Testis (tissue), 2 donors: ENCODE measurements around the gene ZNRD2.

Experiments
- CTCF ChIP-seq, 3 experiments: fragments of 450-650 bp in 2 of 3; fragments of 200-600 bp in 1 of 3; sonication (generic) in 1 of 3; IDR thresholded peaks; one replicate each; pipeline ENCODE4 v1.5.1; 2016 to 2019; ENCODE audit warnings: antibody characterized with exemption in 3 of 3, mild to moderate bottlenecking in 2 of 3, moderate library complexity in 1 of 3
- POLR2A ChIP-seq: fragments of 450-650 bp; IDR thresholded peaks from one replicate; pipeline ENCODE4 v1.6.1; 2017; ENCODE audit warnings: antibody characterized with exemption, mild to moderate bottlenecking, moderate library complexity

- TF ChIP-seq CTCF (IDR thresholded peaks at IDR 0.05): no peak
- TF ChIP-seq POLR2A: no peak
These were observed 51.2 kb downstream of the ZNRD2 start for GRCh38 chr11:65621460-65621859.
